H1 (cell line): ENCODE results near the gene F10. TPM values are rescaled to one million over a fixed set of nuclear protein-coding genes. Genes with fewer than 3 reads are reported as not detected.

Experiments
- ASH2L ChIP-seq: fragments of 200-600, 300-600 bp; sonication (generic); IDR thresholded peaks from one replicate; pipeline ENCODE4 v1.7.1; 2017; ENCODE audit warnings: low read length
- BCL11A ChIP-seq, 2 experiments: IDR thresholded peaks; one replicate each; pipeline ENCODE4 v1.6.1; 2011; ENCODE audit warnings: low read depth in 2 of 2, low read length in 2 of 2, mild to moderate bottlenecking in 2 of 2
- BRCA1 ChIP-seq: IDR thresholded peaks from 2 replicates; pipeline ENCODE4 v1.6.1; 2012; ENCODE audit warnings: low read depth, low read length, improper control_type of control experiment
- EZH2 ChIP-seq: fragments of 200-600 bp; sonication (generic); IDR thresholded peaks from 2 replicates; pipeline ENCODE4 v1.7.1; 2012; ENCODE audit warnings: low read depth, mild to moderate bottlenecking, moderate library complexity, low read length, inconsistent platforms; ENCODE audit not compliant: severe bottlenecking
- KDM1A ChIP-seq: fragments of 200-600, 300-600 bp; sonication (generic); IDR thresholded peaks from 2 replicates; pipeline ENCODE4 v1.7.1; 2016; ENCODE audit warnings: mild to moderate bottlenecking, low read length, borderline replicate concordance
- KDM5A ChIP-seq: fragments of 200-600 bp; IDR thresholded peaks from 2 replicates; pipeline ENCODE4 v1.7.1; 2012; ENCODE audit warnings: mild to moderate bottlenecking, low read length, inconsistent platforms, mixed read lengths
- PHF8 ChIP-seq: fragments of 200-600 bp; sonication (generic); conservative IDR thresholded peaks from 2 replicates; pipeline ENCODE4 v1.7.1; 2012; ENCODE audit warnings: low read depth, mild to moderate bottlenecking, inconsistent platforms, low read length, moderate library complexity
- RAD21 ChIP-seq, 2 experiments: IDR thresholded peaks in 1 of 2; conservative IDR thresholded peaks in 1 of 2; 2 replicates each; pipeline ENCODE4 v1.6.1; 2011; ENCODE audit warnings: low read depth in 2 of 2, low read length in 2 of 2, improper control_type of control experiment in 1 of 2, inconsistent platforms in 1 of 2, mild to moderate bottlenecking in 1 of 2, moderate library complexity in 1 of 2
- RBBP5 ChIP-seq: IDR thresholded peaks from 2 replicates; pipeline ENCODE4 v1.7.1; 2012; ENCODE audit warnings: low read depth, mild to moderate bottlenecking, inconsistent platforms, low read length, moderate library complexity, borderline replicate concordance
- RFX5 ChIP-seq: IDR thresholded peaks from 2 replicates; pipeline ENCODE4 v1.6.1; 2011; ENCODE audit warnings: low read depth, low read length, improper control_type of control experiment, borderline replicate concordance
- RNF2 ChIP-seq: fragments of 200-900, 300-1000 bp; sonication (generic); IDR thresholded peaks from 2 replicates; pipeline ENCODE4 v1.7.1; 2016; ENCODE audit warnings: borderline replicate concordance, low read depth, mild to moderate bottlenecking, antibody characterized with exemption, low read length; ENCODE audit not compliant: poor library complexity, severe bottlenecking; ENCODE audit errors: missing control alignments
- SIRT6 ChIP-seq: IDR thresholded peaks from one replicate; pipeline ENCODE4 v1.7.1; 2012; ENCODE audit warnings: low read length, inconsistent platforms
- SIX5 ChIP-seq: IDR thresholded peaks from 2 replicates; pipeline ENCODE4 v1.6.1; 2011; ENCODE audit warnings: mild to moderate bottlenecking, low read depth, low read length
- SP1 ChIP-seq: IDR thresholded peaks from 2 replicates; pipeline ENCODE4 v1.6.1; 2011; ENCODE audit warnings: low read depth, low read length
- SUZ12 ChIP-seq: fragments of 200-600 bp; sonication (generic); IDR thresholded peaks from 2 replicates; pipeline ENCODE4 v1.6.1; 2012; ENCODE audit warnings: mild to moderate bottlenecking, inconsistent platforms, low read length, moderate library complexity, mixed read lengths
- TAF1 ChIP-seq: IDR thresholded peaks from 2 replicates; pipeline ENCODE4 v1.6.1; 2011; ENCODE audit warnings: mild to moderate bottlenecking, low read depth, low read length
- TAF7 ChIP-seq: optimal IDR thresholded peaks from 2 replicates; pipeline ENCODE3; 2011; ENCODE audit warnings: low read depth, mild to moderate bottlenecking, inconsistent platforms, low read length, moderate library complexity, borderline replicate concordance
- TBP ChIP-seq: IDR thresholded peaks from 2 replicates; pipeline ENCODE4 v1.6.1; 2011; ENCODE audit warnings: low read depth, low read length, improper control_type of control experiment
- polyA plus RNA-seq, 7 experiments: library from polyadenylated mRNA; depleted of rRNA in 3 of 7; stranded (reverse) in 5 of 7; unstranded in 2 of 7; fragments of >200 nt in 5 of 7; fragments of 200-250 nt in 2 of 7; gene quantifications; 1 replicate in 5 of 7; 2 replicates in 1 of 7; 4 replicates in 1 of 7; pipeline versions ENCODE4 v1.2.1 to v1.2.3, GENCODE V29; 2011 to 2013; ENCODE audit warnings: missing spikeins in 2 of 7, mixed read lengths in 2 of 7
- total RNA-seq: library from RNA; stranded (reverse); fragmentation: NEBNext Ultra II Directional; extraction: Animal tissue kit (Norgen Biotek cat#: 25700); gene quantifications from 2 replicates; pipeline ENCODE4 v1.2.1, GENCODE V29; 2021
- TF ChIP-seq, protein P1 (sequence below), 3 experiments: IDR thresholded peaks; 1 replicate in 2 of 3; 2 replicates in 1 of 3; pipeline versions ENCODE4 v1.5.1 to v1.6.1; 2011; ENCODE audit warnings: low read length in 3 of 3, mild to moderate bottlenecking in 3 of 3, inconsistent platforms in 2 of 3, low read depth in 1 of 3, moderate library complexity in 1 of 3; ENCODE audit not compliant: insufficient read depth in 1 of 3; ENCODE audit errors: control extremely low read depth in 1 of 3
- TF ChIP-seq, protein P2 (sequence below): IDR thresholded peaks from 2 replicates; pipeline ENCODE4 v1.6.1; 2012; ENCODE audit warnings: inconsistent platforms

Gene F10
- total and polyA plus RNA-seq, 2 of the 8 experiments (the other 6 are each of a cell fraction or from before 2014, with no cell fraction given): 2.0 to 4.2 TPM

DNA sequence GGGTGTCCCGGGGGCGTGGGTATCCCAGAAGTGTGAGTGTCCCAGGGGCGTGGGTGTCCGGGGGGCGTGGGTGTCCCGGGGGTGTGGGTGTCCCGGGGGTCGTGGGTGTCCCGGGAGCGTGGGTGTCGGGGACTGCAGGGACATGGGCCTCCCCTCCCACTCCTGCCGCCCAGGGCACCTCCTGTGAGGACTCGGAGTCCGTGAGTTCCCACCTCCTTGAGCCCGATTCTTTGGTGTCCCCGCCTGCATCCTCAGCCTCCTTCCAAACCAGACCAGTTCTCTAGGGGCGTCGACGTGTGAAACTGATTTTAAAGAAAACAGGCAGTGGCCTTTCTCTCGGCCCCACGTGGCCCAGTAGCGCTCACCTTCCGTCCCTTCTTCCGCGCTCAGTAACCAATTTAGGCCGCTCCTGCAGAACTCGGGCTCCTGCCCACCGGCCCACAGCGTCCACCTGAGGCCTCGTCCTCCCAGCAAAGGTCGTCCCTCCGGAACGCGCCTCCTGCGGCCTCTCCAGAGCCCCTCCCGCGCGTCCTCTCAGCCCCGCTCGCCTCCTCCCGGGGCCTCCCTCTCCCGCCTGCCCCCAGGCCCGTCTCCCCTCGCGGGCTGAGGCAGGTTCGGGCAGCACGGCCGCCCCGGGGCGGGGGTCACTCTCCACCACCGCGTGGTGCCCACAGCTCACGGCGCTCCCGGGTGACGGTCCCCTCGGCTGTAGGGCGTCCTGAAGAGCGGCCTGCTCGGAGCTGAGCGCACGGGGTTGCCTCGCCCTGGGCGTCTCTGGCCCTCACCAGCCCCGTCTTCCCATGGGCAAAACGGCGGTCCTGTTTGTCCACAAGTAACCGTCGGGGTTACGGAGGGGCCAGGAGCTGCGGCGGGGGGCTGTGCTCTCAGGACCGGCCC is 13.2 kb upstream of the F10 start (continued):
- TF ChIP-seq TAF1 (no peak), KDM1A (no peak), PHF8 (0 out of 2 replicates have a peak, but pooled peaks have one; percentile 22), TBP (no peak), EZH2 (no peak), KDM5A (no peak), BRCA1 (no peak), RBBP5 (no peak), RFX5 (no peak), SUZ12 (no peak; the same call in 1 of the 2 replicates), SP1 (no peak), RAD21 (IDR thresholded peaks at IDR 0.05 in 1 of 2, conservative IDR thresholded peaks at IDR 0.05 in 1 of 2; ENCODE audit: low read depth in 2 of 2, low read length in 2 of 2) (no peak), BCL11A (IDR thresholded peaks at IDR 0.05; ENCODE audit: low read depth in 2 of 2, low read length in 2 of 2) (no peak), TAF7 (no peak), SIRT6 (no peak), ASH2L (peak; percentile 59), SIX5 (no peak), RNF2 (peak; percentile 47)
- TF ChIP-seq, protein P1, sequence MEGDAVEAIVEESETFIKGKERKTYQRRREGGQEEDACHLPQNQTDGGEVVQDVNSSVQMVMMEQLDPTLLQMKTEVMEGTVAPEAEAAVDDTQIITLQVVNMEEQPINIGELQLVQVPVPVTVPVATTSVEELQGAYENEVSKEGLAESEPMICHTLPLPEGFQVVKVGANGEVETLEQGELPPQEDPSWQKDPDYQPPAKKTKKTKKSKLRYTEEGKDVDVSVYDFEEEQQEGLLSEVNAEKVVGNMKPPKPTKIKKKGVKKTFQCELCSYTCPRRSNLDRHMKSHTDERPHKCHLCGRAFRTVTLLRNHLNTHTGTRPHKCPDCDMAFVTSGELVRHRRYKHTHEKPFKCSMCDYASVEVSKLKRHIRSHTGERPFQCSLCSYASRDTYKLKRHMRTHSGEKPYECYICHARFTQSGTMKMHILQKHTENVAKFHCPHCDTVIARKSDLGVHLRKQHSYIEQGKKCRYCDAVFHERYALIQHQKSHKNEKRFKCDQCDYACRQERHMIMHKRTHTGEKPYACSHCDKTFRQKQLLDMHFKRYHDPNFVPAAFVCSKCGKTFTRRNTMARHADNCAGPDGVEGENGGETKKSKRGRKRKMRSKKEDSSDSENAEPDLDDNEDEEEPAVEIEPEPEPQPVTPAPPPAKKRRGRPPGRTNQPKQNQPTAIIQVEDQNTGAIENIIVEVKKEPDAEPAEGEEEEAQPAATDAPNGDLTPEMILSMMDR (IDR thresholded peaks at IDR 0.05; ENCODE audit: control extremely low read depth in 1 of 3, insufficient read depth in 1 of 3, low read depth in 1 of 3, low read length in 3 of 3): no peak
- TF ChIP-seq, protein P2, sequence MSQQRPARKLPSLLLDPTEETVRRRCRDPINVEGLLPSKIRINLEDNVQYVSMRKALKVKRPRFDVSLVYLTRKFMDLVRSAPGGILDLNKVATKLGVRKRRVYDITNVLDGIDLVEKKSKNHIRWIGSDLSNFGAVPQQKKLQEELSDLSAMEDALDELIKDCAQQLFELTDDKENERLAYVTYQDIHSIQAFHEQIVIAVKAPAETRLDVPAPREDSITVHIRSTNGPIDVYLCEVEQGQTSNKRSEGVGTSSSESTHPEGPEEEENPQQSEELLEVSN: peak; percentile 96
